Stimulated activated naive CD4-positive, alpha-beta T cell treated with Interleukin-2 at 50 U/mL for 16 hours (primary cell): ENCODE results near the gene NR6A1.

Experiments used
- DNase-seq: peaks from one replicate; lab custom pipeline; 2025; lab: John Stamatoyannopoulos, UW

NR6A1 gene

DNA sequence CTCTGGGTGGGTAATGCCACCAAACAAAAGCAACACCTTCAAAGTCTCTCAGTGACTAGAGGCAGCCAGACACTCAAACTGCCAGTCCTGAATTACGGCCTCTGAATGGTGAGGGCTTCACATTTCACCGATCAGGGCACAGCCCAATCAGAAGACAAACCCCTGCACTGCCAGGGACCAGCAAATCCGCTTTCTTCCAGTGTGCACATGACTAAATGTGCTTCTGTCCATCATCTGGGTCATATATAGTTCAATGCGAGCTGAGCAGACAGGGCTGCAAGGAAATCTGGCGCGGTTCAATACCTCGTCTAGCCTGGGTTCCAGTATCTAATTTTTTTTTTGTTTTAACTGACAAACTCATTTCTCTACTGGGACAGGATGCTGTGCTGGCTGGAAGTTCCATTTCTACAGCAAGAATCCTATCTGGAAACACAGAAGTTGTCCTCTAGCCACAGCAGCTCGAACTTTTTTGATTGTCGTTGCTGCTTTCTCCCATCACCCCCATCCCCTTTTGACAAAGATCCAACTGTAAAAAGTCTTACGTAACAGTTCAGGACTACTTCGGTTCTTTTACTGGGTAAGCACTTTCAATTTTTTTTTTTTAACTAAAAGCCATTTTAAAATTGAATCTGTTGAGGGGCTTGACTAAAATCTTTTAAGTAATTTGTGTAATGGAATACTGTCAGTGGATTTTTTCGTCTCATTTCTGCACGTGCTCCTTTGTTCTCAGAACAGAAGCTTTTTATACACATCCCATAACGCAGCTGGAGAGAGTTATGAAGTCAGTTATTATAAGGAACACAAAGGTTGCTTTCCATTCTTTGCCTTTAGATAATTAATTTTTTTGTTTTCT lies 112.7 kb downstream of the NR6A1 start:
- no peak for DNase-seq

DNA sequence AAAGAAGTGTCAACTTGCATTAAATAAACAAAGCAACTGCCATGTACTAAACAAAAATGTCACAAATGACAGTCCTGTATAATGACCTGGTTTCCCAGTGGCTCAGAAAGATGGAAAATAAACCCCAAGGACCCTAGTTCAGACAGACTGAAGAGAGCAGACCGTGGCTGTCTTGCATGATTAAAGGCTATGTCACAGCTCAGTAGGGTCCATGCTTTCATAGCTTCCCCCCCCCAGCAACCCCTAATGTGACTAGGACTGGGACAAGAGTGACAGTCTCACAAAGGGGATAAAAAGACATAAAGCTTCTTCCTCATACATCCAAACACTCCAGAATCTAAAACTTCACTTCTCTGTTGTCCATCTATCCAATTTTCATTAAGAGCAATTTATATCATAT lies 113.6 kb downstream of the NR6A1 start:
- DNase-seq: no peak

- no peak for DNase-seq
These were observed 116.7 kb downstream of the NR6A1 start for GRCh38 chr9:124654431-124654830.

GRCh38 chr9:124652615-124653393 lies 118.3 kb downstream of the NR6A1 start:
- no peak for DNase-seq

- DNase-seq: no peak
These were observed 118.9 kb downstream of the NR6A1 start for GRCh38 chr9:124652203-124652602.

DNA sequence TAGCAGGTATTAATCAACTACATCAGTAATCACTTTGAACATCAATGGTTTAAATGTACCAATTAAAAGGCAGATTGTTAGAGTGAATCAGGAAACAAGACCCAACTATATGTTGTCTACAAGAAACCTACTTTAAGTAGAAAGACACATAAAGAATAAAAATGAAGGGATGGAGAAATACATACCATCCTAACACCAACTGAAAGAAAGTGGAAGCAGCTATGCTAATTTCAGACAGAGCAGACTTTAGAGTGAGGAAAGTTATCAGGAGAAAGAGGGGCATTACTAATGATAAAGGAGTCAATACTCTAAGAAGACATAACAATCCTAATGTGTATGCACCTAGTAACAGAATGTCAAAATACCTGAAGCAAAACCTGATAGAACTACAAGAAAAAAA lies 125.8 kb downstream of the NR6A1 start:
- no peak for DNase-seq

DNA sequence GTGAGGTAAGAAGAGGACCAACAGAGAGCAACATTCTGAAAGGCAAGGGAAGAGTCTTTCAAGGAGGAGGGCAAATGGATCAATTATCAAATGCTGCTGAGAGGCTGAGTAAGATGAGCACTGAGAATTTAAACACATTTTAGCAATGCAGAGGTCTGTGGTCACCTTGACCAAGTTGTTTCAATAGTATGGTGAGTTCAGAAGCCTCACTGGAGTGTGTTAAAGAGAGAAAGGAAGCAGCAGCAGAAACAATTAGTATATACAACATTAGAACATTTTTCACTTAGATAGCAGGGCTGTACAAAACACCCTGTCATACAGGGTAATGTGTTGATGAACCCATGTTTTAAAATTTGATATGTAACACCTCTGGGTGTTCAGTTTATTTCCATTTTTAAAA lies 131.5 kb downstream of the NR6A1 start:
- DNase-seq: no peak

DNA sequence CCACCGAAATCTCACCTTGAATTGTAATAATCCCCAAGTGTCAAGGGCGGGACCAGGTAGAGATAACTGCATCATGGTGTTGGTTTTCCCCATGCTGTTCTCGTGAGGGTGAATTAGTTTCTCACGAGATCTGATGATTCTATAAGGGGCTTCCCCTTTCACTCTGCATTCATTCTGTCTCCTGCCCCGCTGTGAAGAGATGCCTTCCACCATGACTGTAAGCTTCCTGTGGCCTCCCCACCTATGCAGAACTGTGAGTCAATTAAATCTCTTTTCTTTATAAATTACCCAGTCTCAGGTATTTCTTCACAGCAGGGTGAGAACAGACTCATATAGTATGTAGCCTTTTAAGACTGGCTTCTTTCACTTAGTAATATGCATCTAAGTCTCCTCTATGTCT lies 135.8 kb downstream of the NR6A1 start:
- no peak for DNase-seq

GRCh38 chr9:124632077-124632621 lies 139.0 kb downstream of the NR6A1 start:
- DNase-seq: no peak

GRCh38 chr9:124631326-124631725 lies 139.8 kb downstream of the NR6A1 start:
- no peak for DNase-seq

DNA sequence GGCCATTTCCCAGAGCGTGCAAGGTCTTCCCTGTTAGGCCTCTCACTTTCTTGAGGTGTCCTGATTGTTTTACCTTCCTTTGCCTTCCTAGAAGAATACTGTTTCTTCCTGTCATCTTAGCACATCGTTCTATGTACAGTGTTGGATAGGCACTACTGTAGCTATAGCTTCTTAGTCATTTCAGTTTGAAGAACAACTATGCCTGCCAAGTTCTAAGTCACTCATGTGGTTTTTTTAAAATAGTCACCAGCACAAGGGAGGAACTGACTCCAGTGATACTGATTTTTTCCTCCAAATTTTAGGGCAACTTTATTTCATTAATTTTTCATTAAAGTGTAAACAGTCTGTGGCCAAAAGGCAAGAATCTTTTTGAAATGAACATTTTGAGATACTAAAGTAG lies 141.5 kb downstream of the NR6A1 start:
- no peak for DNase-seq

DNA sequence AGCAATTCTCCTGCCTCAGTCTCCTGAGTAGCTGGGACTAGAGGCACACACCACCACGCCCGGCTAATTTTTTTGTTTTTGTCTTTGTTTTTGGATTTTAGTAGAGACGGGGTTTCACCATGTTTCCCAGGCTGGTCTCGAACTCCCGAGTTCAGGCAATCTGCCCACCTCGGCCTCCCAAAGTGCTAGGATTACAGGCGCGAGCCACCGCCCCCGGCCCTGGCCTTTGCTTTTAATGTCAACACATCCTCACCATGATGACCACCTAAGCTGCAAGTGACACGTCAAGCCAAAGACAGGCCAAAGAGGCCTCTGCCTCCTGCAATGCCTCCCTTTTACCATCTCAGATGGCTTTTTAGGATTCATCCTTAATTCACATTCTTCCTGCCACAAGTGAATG lies 142.4 kb downstream of the NR6A1 start:
- no peak for DNase-seq

DNA sequence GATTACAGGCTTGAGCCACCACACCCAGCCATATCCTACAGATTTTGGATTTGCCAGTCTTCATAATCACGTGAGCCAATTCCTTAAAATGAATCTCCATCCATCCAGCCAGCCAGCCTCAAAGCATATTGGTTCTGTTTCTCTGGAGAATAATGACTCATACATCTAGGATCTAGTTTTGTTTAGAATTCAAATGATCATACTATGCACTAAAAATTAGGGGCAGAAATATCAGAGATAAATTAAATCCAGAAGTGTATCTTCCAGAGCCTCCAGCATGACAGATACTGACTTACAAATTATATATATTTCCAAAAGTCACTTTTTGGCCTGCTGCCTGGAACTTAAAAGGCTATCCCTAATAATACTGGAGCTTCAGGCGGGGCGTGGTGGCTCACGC lies 144.8 kb downstream of the NR6A1 start:
- DNase-seq: no peak

GRCh38 chr9:124625087-124625486 lies 146.0 kb downstream of the NR6A1 start:
- no peak for DNase-seq

DNA sequence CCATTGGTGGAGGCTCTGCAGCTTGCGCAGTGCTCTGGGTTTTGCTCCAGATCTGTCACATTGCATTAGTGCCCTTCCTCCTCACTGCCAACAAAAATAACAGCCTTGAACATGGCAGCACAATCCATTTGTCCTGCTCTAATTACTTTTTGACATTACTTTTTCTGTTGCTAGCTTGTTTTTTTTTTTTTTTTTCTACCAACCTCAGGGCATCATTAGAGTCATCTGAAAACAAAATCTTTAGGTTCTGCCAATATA lies 146.4 kb downstream of the NR6A1 start:
- DNase-seq: no peak

DNA sequence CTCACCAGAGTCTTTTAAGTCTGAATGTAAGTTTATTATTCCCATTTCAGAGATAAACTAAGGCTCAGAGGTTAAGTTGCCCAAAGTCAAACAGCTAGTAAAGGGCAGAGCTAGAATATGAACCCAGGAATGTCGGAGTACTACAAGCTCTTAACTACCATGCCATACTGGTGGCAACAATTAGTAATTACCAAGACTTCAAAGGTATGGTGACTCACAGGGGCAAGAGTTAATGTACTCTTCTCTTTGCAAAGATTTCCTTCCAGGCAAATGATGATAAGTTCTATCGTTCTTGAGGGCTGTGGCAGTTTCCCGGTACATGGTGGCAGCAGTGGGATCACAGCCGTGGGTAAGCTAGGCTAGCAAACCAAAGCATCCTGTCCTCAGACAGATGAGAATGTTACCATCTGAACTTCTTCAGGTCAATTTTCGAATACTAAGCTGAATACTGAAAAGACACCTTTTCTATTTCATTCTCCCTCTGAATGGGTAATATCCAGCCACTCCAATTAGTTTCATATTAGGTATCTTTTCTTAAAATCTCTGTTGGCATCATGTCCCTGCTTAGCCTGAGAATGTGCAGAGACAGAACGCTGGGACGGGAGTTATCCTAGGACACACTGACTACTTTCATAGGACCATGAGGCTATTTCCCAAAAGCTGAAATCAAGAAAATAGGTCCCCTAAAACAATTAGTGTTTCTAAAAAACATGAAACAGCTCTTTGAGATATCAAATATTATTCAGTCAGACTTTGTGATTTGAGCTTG lies 147.0 kb downstream of the NR6A1 start:
- no peak for DNase-seq

DNA sequence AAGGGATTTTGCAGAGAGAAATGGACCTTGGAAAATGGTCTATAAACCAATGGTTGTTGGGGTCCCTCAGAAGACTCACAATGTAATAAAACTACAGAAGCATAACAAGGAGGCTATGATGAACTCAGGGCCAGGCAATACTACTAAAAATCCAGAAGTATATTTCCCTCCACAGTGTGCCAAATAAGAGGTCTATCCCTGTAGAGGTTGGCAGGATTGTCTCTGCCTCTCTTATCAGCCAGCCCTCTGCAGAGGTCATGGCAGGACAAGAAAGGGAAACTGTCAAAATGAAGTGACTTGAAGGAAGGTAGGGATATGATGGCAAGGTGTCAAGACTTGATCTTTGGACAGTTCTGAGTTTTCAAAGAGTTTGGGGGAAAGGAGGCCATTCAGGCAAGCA lies 148.2 kb downstream of the NR6A1 start:
- DNase-seq: no peak

DNA sequence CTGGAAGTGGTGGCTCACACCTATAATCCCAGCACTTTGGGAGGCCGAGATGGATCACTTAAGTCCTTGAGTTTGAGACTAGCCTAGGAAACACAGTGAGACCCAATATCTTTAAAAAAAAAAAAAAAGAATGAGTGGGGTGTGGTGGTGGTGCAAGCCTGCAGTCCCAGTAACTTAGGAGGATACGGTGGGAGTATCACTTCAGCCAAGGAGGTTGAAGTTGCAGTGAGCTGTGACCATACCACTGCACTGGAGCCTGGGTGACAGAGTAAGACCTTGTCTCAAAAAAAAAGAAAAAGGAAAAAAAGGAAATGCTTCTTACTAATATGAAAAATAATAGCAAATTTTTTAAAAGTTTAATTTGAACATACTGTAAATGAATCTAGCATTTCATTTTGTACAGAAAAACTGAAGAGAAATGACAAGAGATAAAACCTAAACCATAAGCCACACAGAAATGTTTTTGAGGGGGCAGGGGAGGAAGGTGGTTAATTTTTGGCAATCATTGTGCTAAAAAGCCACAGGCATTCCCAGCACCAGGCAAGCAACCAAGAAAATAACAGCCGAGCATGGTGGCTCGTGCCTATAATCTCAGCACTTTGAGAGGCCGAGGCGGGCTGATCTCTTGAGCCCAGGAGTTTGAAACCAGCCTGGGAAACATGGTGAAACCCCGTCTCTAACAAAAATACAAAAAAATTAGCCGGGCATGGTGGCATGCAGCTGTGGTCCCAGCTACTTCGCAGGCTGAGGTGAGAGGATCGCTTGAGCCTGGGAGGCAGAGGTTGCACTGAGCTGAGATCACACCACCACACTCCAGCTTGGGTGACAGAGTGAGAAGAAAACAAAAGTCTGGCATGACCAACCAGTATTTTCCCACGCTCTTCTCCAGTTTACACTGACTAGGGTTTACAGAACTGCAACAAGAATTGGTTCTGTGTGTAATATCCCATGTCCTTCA lies 149.5 kb downstream of the NR6A1 start:
- DNase-seq: no peak

- DNase-seq: no peak
These were observed 152.6 kb downstream of the NR6A1 start for GRCh38 chr9:124618476-124618875.

- DNase-seq: peak; percentile 44
These were observed 153.5 kb downstream of the NR6A1 start for GRCh38 chr9:124617477-124618141.

GRCh38 chr9:124616961-124617360 lies 154.2 kb downstream of the NR6A1 start:
- no peak for DNase-seq
